Left ventricle myocardium inferior (tissue), 1 donor: Measurements from ENCODE around the gene NUP153. TPM values are rescaled to one million over a fixed set of nuclear protein-coding genes. Genes with fewer than 3 reads are reported as not detected.

Source experiments
- DNase-seq: peaks from one replicate; pipeline ENCODE4 v3.0.0-alpha.2; 2020
- H3K27ac ChIP-seq: fragments of 200-600 bp; replicated peaks from 2 replicates; pipeline ENCODE4 v1.8.0; 2021
- H3K27me3 ChIP-seq: fragments of 200-600 bp; 2 replicates; pipeline ENCODE4 v1.8.0; 2021; ENCODE audit warnings: low read depth
- H3K36me3 ChIP-seq: fragments of 200-600 bp; 2 replicates; pipeline ENCODE4 v1.8.0; 2021
- H3K4me1 ChIP-seq: fragments of 200-600 bp; 2 replicates; pipeline ENCODE4 v1.8.0; 2021
- H3K4me3 ChIP-seq: fragments of 200-600 bp; 2 replicates; pipeline ENCODE4 v1.8.0; 2021; ENCODE audit warnings: mild to moderate bottlenecking, moderate library complexity
- H3K9me3 ChIP-seq: fragments of 200-600 bp; replicated peaks from 2 replicates; pipeline ENCODE4 v1.8.0; 2021
- CTCF ChIP-seq: fragments of 200-600 bp; IDR thresholded peaks from 2 replicates; pipeline ENCODE4 v1.8.0; 2021; ENCODE audit warnings: antibody characterized with exemption, mild to moderate bottlenecking, borderline replicate concordance
- intact Hi-C: fragments of 100-400 bp; cut with micrococcal nuclease; formaldehyde crosslinking; loops from one replicate; pipeline ENCODE4 v1.11.0; 2022
- total RNA-seq: library from RNA; stranded (reverse); fragmentation: NEBNext Ultra II Directional; extraction: Animal tissue kit (Norgen Biotek cat#: 25700); gene quantifications from one replicate; pipeline ENCODE4 v1.2.1, GENCODE V29; 2021
- donor health status: DM: no; HTN: yes; CAD: no; lungs with severe emphysema.

Gene NUP153
- total RNA-seq, 1 donor from 2014 or later: 24.1 TPM

- Histone ChIP-seq H3K27ac (no peak overlapping the region), H3K4me1 (peaks cover 29% of the 10 kb centered on the region), H3K9me3 (no peaks in the 10 kb centered on the region), H3K36me3 (peaks cover 31% of the 10 kb centered on the region), H3K4me3 (no peak overlapping the region), H3K27me3 (no peaks in the 10 kb centered on the region)
- no peak for TF ChIP-seq CTCF
- no peak for DNase-seq
- intact Hi-C loops: no loop called here
Measured at GRCh38 chr6:17653198-17653882, 53.4 kb downstream of the NUP153 start.

- TF ChIP-seq CTCF: no peak
- H3K9me3 ChIP-seq: no peaks in the 10 kb centered on the region
- H3K27me3 ChIP-seq: no peaks in the 10 kb centered on the region
- H3K27ac ChIP-seq: no peak overlapping the region
- peaks cover 54% of the 10 kb centered on the region for H3K36me3 ChIP-seq
- no peak for DNase-seq
- H3K4me1 ChIP-seq: peaks cover 9% of the 10 kb centered on the region
- intact Hi-C loops: no loop called here
- no peak overlapping the region for H3K4me3 ChIP-seq
Measured at GRCh38 chr6:17650656-17651309, 55.9 kb downstream of the NUP153 start.

GRCh38 chr6:17648745-17649144 is 58.0 kb downstream of the NUP153 start:
- no peaks in the 10 kb centered on the region for H3K9me3 ChIP-seq
- intact Hi-C loops: no loop called here
- DNase-seq: no peak
- peaks cover 9% of the 10 kb centered on the region for H3K4me1 ChIP-seq
- no peak for TF ChIP-seq CTCF
- H3K36me3 ChIP-seq: peaks cover 62% of the 10 kb centered on the region
- H3K4me3 ChIP-seq: no peak overlapping the region
- no peaks in the 10 kb centered on the region for H3K27me3 ChIP-seq
- H3K27ac ChIP-seq: no peak overlapping the region

GRCh38 chr6:17640477-17640917 is 66.2 kb downstream of the NUP153 start:
- TF ChIP-seq CTCF: no peak
- Histone ChIP-seq H3K27ac (no peak overlapping the region), H3K9me3 (no peaks in the 10 kb centered on the region), H3K4me3 (no peak overlapping the region), H3K4me1 (peaks cover 24% of the 10 kb centered on the region), H3K36me3 (peaks cover 85% of the 10 kb centered on the region), H3K27me3 (no peaks in the 10 kb centered on the region)
- no peak for DNase-seq
- intact Hi-C loops: no loop called here

GRCh38 chr6:17638212-17638715 is 68.5 kb downstream of the NUP153 start:
- Histone ChIP-seq H3K27me3 (no peaks in the 10 kb centered on the region), H3K9me3 (no peaks in the 10 kb centered on the region), H3K27ac (peak overlapping the region; percentile 16), H3K4me3 (no peak overlapping the region), H3K36me3 (peaks cover 66% of the 10 kb centered on the region), H3K4me1 (peaks cover 29% of the 10 kb centered on the region)
- no peak for TF ChIP-seq CTCF
- intact Hi-C loops: no loop called here
- DNase-seq: no peak
